GM18508 (cell line): ENCODE results near the gene USP47.

ENCODE experiments used
- ATAC-seq: cut with Tn5 transposase; IDR thresholded peaks from one replicate; pipeline ENCODE4 v1.9.1; 2021; ENCODE audit warnings: moderate number of reproducible peaks; ENCODE audit not compliant: insufficient read depth, unreplicated experiment

Gene USP47

GRCh38 chr11:11992257-11993212 is 150.8 kb downstream of the USP47 start:
- no peak for ATAC-seq

- no peak for ATAC-seq
These were observed 152.1 kb downstream of the USP47 start for GRCh38 chr11:11993839-11994238.

- ATAC-seq: no peak
These were observed 153.8 kb downstream of the USP47 start for GRCh38 chr11:11995601-11996000.

GRCh38 chr11:11996321-11997048 is 154.7 kb downstream of the USP47 start:
- no peak for ATAC-seq

- no peak for ATAC-seq
These were observed 155.2 kb downstream of the USP47 start for GRCh38 chr11:11997049-11997322.

GRCh38 chr11:11998091-11998781 is 156.5 kb downstream of the USP47 start:
- no peak for ATAC-seq

- no peak for ATAC-seq
These were observed 159.4 kb downstream of the USP47 start for GRCh38 chr11:12001186-12001585.

GRCh38 chr11:12003336-12003735 is 161.6 kb downstream of the USP47 start:
- no peak for ATAC-seq

- ATAC-seq: no peak
These were observed 162.0 kb downstream of the USP47 start for GRCh38 chr11:12003815-12004214.

GRCh38 chr11:12005061-12005460 is 163.3 kb downstream of the USP47 start:
- ATAC-seq: no peak

GRCh38 chr11:12005476-12005875 is 163.7 kb downstream of the USP47 start:
- ATAC-seq: no peak

- no peak for ATAC-seq
These were observed 164.9 kb downstream of the USP47 start for GRCh38 chr11:12006552-12007229.

GRCh38 chr11:12007230-12007593 is 165.4 kb downstream of the USP47 start:
- no peak for ATAC-seq

- ATAC-seq: no peak
These were observed 166.3 kb downstream of the USP47 start, which contains the start of gene DKK3 for GRCh38 chr11:12007769-12008737. Gene DKK3 (minus strand): TSS chr11:12008626. CDS start chr11:12008582, 44 bp downstream.
